ENCODE data around the gene IMMP2L.

IMMP2L gene

GRCh38 chr7:111056371-111056770 is 505.9 kb downstream of the IMMP2L start:
- DNase-seq, result no peak

- no peak for DNase-seq
Observed at GRCh38 chr7:111053035-111053434, 509.3 kb downstream of the IMMP2L start.

GRCh38 chr7:111051832-111052231 is 510.5 kb downstream of the IMMP2L start:
- DNase-seq, result no peak

DNA sequence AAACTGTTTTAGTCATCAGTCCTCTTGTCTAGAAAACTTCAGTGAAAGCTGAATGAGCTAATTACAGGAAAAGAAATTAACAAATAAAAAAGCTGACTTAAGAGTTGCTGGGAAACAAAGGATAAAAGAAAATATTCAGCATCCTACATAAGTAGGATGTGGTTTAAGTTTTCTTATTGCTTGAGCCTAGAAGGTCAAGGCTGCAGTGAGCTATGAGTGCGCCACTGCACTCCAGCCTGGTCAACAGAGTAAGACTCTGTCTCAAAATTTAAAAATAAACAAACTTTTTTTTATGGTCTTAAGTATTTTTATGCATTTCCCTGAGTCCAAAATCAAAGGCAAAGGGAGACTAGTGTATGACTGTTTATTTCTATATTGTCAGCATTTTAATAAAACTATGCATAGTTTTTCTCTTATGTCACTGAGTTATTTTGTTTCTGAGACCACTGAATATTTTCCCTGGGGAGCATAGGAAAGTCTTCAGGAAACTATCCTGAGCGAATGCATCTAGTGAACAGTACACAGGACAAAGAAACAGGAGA is 511.3 kb downstream of the IMMP2L start:
- no peak for DNase-seq

GRCh38 chr7:111049971-111050680 is 512.2 kb downstream of the IMMP2L start:
- no peak for DNase-seq

GRCh38 chr7:111047595-111047994 is 514.7 kb downstream of the IMMP2L start:
- no peak for DNase-seq

DNA sequence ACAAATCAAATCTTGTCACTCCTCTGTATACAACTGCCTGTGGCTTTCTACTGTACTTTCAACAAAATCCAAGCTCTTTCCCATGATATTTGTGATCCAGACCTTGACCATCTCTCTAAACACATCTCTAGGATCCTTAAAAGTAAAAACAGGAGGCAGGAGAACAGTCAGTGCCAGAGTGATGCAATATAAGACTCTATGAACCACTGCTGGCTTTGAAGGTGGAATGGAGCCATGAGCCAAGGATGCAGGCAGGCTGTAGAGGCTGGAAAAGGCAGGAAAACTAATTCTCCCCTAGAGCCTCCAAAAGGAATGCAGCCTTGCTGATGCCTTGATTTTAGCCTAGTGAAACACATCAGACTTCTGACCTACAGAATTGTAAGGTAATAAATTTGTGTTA is 516.8 kb downstream of the IMMP2L start:
- no peak for DNase-seq

DNA sequence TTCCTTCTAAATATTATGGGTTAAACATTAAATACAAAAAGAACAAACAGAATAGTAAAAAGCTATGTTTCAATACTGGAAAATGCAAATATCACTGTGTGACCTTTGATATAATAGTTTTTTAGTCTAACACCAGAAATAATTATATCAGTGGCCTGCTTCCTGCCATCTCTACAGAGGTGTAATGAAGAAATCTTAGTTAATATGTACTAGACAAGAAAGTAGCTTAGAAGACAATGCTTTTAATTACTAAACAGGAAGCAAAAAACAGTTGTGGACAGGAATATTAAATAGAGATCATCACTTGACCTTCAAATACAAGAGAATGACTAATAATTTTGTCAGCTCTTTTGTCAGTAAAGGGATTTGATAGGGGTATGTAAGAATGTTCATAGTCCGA is 518.7 kb downstream of the IMMP2L start:
- DNase-seq, result no peak

GRCh38 chr7:111042842-111043241 is 519.5 kb downstream of the IMMP2L start:
- no peak for DNase-seq

- no peak for DNase-seq
Observed at GRCh38 chr7:111041577-111041976, 520.7 kb downstream of the IMMP2L start.

- no peak for DNase-seq
Observed at GRCh38 chr7:111038185-111038584, 524.1 kb downstream of the IMMP2L start.

DNA sequence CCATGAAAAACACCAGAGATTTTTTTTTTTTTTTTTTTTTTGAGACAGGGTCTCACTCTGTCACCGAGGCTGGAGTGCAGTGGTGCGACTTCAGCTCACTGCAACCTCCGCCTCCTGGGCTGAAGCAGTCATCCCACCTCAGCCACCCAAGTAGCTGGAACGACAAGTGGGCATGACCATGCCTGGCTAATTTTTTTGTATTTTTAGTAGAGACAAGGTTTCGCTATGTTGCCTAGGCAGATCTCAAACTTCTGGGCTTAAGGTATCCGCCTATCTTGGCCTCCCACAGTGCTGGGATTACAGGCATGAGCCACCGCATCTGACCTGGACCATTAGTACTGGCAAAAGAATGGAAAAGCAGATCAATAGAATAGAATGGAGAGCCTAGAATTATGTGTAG is 530.4 kb downstream of the IMMP2L start:
- DNase-seq, result no peak

GRCh38 chr7:111030336-111030735 is 532.0 kb downstream of the IMMP2L start:
- no peak for DNase-seq

- DNase-seq, result no peak
Observed at GRCh38 chr7:111029574-111030251, 532.6 kb downstream of the IMMP2L start.

- DNase-seq, result no peak
Observed at GRCh38 chr7:111029141-111029572, 533.1 kb downstream of the IMMP2L start.

- no peak for DNase-seq
Observed at GRCh38 chr7:111027396-111027795, 534.9 kb downstream of the IMMP2L start.

DNA sequence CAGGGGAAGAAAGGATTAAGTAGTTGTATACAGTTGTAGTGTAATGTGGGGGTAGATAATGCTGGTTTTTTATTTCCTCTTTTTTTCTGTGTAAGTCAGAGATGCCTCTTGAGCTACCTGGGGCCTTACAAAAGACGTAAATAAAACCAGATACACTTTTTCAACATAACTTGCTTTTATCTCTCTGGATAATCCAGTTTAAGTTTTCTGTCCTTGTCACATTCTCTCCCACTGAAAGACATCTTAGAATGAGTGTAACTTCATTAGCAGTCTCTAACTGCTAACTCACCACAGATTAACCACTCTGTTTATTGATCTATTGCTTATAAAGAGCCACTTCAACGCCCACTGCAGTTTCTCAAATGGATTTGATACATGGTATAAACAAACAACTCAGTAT is 535.5 kb downstream of the IMMP2L start:
- DNase-seq, result no peak

- no peak for DNase-seq
Observed at GRCh38 chr7:111026343-111026742, 535.9 kb downstream of the IMMP2L start.

DNA sequence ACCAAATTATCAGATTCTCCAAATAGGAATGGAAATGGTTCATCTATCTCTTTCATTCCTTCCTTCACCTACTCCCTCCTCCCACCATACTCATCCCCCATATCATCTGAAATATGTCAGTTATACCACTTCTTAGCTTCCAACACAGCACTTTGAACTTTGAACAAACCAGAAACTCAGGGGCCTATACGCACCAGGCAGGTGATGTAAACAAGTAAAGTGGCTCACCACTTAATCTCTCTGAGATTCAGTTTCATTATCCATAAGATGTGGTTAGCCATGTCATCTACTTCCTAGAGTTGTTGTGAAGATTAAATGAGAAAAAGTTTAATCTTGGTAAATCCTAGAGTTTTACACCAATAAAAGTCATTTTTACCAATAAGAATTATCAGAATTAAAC is 537.3 kb downstream of the IMMP2L start:
- no peak for DNase-seq

- no peak for DNase-seq
Observed at GRCh38 chr7:111018960-111019736, 543.1 kb downstream of the IMMP2L start.

DNA sequence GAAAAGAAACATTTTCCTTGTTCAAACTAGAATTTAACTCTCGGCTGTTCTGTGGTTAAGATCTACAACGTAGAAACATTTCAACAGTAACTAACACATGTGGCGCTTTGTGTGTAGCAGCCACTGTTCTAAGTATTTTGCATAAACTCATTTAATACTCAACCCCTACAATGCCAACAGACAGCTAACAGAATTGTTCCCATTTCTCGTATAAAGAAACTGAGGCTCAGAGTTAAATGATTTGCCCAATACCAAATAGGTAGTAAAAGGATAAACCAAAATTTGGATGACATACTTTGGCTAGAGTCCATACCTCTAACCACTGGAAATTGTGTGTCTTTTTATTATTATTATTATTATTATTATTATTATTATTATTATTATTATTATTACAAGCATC is 543.8 kb downstream of the IMMP2L start:
- no peak for DNase-seq

DNA sequence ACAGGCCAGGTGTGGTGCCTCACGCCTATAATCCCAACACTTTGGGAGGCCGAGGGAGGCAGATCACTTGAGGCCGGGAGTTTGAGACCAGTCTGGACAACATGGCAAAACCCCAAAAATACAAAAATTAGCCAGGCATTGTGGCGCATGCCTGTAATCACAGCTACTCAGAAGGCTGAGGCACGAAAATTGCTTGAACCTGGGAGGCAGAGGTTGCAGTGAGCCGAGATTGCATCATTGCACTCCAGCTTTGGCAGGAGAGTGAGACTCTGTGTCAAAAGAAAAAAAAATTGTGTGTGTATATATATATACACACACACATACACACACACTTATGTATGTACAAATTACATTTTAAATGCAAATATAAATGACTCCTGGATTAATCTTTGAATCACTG is 548.2 kb downstream of the IMMP2L start:
- no peak for DNase-seq

DNA sequence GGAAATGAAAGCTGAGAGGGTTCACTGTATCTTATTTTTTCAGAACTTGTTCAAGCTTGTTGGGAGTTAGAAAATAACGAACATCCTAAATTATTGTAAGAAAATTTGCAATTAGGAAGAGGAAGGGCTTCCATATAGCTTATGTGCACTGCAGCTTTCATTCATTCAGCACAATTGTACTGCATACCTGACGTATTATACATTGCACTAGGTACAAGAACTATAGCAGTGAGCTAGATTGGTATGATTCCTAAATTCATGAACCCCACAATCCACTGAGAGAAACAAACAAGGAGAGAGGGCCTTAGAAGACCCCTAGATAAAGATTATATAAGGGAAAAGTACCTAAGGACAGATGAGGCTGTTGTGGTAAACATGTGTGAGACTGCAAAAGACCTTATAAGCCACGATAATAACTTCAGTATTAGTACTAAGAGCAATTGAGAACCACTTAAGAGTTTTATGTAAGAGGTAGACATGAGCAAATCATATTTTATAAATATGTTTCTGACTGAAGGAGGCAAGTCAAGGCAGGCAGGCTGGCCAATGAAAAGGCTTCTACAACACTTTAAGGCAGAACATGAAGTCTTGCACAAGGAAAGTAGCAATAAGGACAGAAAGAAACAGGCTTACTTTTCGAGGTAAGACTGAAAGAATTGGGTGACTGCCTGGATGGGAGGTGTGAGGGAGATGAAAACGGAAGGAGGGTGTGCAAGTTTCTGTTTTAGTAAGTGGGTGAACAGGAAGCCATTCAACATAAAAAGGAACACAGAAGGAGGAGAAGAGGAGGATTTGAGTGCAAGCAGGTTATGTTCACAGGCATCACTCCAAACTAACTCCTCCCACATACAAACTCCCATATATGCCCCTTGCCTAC is 549.3 kb downstream of the IMMP2L start:
- DNase-seq, result no peak
